ENCODE measurements around the gene PPFIBP1.
"Not testable (repeated sequence)": the region's sequence is repeated elsewhere in the genome, so short reads cannot be mapped to it uniquely, and the experiment has no call there.

PPFIBP1 gene

GRCh38 chr12:27598866-27599265, 74.9 kb downstream of the PPFIBP1 start:
- not testable (repeated sequence) for DNase-seq

- not testable (repeated sequence) for DNase-seq
Measured at GRCh38 chr12:27601056-27601828, 77.2 kb downstream of the PPFIBP1 start.

GRCh38 chr12:27602516-27602915, 78.5 kb downstream of the PPFIBP1 start:
- DNase-seq = no peak

GRCh38 chr12:27604431-27604830, 80.4 kb downstream of the PPFIBP1 start:
- DNase-seq = no peak

GRCh38 chr12:27606986-27607385, 83.0 kb downstream of the PPFIBP1 start:
- DNase-seq = no peak

GRCh38 chr12:27607591-27607990, 83.6 kb downstream of the PPFIBP1 start:
- no peak for DNase-seq

DNA sequence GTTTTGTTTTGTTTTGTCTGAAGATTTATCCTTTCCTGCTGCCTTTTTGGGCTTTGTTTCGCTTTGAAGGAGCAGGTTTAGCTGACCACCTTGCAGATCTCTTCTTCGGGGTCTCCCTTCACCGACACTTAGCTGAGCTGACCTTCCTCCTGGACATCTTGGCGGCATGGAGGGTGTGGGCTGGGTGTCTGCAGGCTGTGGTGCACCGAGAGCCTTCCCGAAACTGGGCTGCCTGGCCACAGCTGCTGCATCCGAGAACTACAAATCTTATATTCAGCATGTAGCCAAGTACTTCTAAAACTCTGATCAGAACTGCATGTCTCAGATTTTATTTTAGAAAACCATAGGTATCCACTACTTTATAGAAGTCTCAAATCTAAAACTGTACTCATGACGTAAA, 84.9 kb downstream of the PPFIBP1 start:
- DNase-seq = no peak

DNA sequence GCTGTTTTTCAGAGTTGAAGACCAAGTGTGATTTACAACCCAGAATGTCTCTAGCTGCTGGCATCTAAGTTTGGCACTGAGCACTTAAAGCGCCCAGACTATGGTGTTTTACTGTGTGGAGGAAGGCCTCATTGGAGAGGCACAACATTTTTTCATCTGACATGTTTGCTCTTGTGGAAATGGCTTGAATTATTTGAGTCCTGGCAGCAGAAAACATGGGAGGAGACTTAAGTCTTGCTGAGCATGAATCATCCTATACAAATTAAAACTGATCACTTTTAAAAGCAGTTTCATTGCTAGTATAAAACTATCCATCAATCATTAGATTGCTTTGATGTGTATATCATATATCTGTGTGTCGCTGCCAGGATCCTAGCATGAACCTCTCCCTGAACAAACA, 86.4 kb downstream of the PPFIBP1 start:
- no peak for DNase-seq

- DNase-seq = no peak
Measured at GRCh38 chr12:27614386-27614785, 90.4 kb downstream of the PPFIBP1 start.

GRCh38 chr12:27614866-27615265, 90.9 kb downstream of the PPFIBP1 start:
- DNase-seq = no peak

- no peak for DNase-seq
Measured at GRCh38 chr12:27615331-27615891, 91.4 kb downstream of the PPFIBP1 start.

GRCh38 chr12:27616356-27617142, 92.5 kb downstream of the PPFIBP1 start:
- DNase-seq = no peak

DNA sequence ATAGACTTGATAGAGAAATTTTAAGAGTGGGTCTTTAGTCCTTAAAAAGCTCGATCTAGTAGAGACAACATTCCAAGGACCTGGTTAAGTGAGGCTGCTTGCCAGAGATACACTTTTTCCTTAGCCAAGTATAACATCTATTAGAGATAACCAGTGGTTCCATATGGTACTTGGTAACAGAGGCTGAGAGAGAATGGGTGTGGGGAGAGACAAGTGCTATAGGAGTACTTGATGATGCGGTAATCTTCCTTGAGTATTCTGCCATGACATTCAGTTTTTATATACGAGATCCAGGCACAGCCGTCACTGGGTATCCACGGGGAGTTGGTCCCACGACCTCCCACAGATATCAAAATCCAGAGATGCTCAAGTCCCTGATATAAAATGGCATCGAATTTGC, 94.8 kb downstream of the PPFIBP1 start:
- DNase-seq = no peak

DNA sequence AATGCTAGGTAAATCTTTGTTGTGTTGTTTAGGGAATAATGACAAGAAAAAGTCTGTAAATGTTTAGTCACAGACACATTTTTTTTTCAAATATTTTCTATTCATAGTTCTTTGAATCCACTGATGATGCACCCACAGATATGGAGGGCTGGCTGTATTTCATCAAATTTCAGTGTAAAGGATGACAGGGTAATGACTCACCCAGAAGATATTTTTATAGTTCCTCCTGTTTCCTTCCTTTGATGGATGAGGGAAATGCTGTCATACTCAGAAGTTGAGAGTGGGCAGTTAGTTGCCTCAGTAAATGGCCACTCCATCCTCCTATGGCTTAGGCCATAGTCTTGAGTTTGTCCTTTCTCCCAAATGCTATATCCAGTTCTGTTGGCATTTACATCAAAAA, 95.3 kb downstream of the PPFIBP1 start:
- peak; percentile 10 for DNase-seq

GRCh38 chr12:27620121-27620520, 96.1 kb downstream of the PPFIBP1 start:
- DNase-seq = no peak

- DNase-seq = no peak
Measured at GRCh38 chr12:27622436-27623195, 98.6 kb downstream of the PPFIBP1 start.

DNA sequence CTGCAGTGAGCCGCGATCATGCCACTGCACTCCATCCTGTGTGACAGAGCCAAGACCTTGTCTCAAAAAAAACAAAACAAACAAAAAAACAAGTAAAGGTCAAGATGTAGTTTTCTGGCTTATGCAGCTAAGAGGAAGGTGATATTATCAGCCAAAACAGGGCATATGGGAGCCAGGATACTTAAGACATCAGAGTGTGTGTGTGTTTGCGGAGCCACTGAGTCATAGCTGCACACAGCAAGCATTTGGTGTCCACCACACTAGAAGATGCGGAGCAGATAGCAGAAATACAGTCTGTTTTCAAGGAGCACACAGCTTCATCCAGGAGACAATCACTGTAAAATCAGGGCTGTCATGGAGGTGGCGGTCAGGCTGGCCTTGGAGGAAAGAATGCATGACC, 99.6 kb downstream of the PPFIBP1 start:
- DNase-seq = no peak

DNA sequence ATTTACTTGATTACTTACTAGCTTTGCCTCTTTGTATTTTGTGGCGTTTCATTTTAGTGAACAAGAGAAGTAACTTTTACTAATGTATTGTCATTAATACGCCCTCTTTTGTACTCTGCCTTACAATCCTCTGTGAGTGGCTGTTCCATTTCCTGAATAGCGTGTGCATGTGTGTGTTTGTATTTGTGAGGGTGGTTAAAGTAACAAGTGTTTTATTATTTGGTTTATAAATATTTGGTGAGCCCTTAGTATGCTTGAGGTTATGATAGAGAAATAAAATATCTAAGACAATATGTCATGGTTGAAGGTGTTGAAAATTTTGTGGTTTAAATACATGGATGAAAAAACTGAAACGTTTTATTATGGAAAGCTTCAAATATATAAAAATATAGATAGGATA, 100.6 kb downstream of the PPFIBP1 start:
- DNase-seq = no peak

DNA sequence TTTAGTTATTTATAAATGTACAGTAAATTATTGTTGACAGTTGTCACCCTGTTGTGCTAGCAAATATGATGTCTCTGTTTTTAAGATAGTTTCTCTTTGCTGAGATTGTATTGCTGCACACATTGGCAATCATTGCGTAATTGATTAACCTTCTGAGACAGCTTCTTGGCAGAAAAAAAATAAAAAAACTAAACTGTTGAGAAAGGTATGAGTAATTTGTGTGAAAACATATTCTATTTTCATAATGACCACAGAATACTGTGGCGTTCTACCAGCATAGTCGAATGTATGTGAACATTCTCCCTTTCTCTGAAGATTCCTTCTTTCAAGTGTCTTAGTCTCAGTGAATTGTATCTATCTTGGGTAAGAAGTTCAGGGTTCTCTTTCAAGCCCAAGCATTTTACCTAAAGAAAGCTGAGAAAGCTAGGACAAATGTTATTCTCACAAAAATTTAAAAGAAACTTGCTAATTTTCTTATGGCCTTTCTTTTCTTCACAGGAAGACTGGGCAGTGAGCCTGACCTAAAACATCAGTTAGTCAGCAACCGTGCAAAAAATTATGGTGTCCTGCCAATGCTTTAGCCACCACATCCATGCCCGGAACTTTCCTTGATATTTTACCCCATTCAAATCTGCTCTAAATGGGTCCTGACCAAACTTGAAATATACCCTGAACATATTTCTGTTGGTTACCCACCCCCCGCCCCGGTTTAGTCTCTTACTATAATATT, 103.3 kb downstream of the PPFIBP1 start:
- DNase-seq = peak; percentile 59

- DNase-seq = peak; percentile 42
Measured at GRCh38 chr12:27627853-27628469, 104.0 kb downstream of the PPFIBP1 start.

DNA sequence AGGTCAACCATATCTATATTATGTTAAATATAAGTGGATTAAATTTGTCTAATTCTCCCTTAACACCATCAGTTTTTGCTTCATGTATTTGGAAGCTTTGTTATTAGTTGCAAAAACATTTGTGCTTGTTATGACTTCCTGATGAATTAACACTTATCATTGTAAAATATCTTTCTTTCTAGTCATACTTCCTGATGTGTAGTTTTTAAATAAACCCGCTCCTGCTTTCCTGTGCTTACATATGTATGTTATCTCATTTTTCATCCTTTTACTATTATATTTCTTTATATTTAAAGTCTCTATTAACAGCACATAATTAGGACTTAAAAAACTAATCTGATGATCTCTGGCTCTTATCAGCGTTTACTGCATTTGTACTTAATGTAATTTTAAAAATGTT, 106.2 kb downstream of the PPFIBP1 start:
- not testable (repeated sequence) for DNase-seq

- DNase-seq = no peak
Measured at GRCh38 chr12:27631365-27631764, 107.4 kb downstream of the PPFIBP1 start.

Data from activated CD4-positive, alpha-beta T cell treated with anti-CD3 and anti-CD28 coated beads, Interleukin-2, amount 50 U/mL, for 16 hours (primary cell).